Activated B cell treated with CpG ODN at 0.5 μM for 24 hours (primary cell): Measurements from ENCODE around the gene CERS6. TPM values are rescaled to one million over a fixed set of nuclear protein-coding genes. Genes with fewer than 3 reads are reported as not detected.

ENCODE experiments used
- ATAC-seq: fragments of 200-7000 bp; cut with Tn5 transposase; one replicate; pipeline ENCODE4 v1.10.0; 2021; ENCODE audit warnings: low read depth, mild to moderate bottlenecking, moderate library complexity
- CTCF ChIA-PET: fragments of 350-600 bp; sonication (Branson Sonifier 250); formaldehyde crosslinking; loops from one replicate; lab custom pipeline; 2021; ENCODE audit warnings: antibody characterized with exemption; lab: Charles Lee
- POLR2A ChIA-PET: fragments of 350-600 bp; sonication (Branson Sonifier 250); formaldehyde crosslinking; loops from one replicate; lab custom pipeline; 2021; ENCODE audit warnings: antibody characterized with exemption; lab: Charles Lee
- DNase-seq: peaks from one replicate; pipeline ENCODE4 v3.0.0; 2022
- H3K27ac Mint-ChIP-seq: one replicate; pipeline ENCODE4 v1.8.0; 2020; ENCODE audit warnings: mixed read lengths
- H3K27me3 Mint-ChIP-seq: one replicate; pipeline ENCODE4 v1.8.0; 2021; ENCODE audit warnings: mixed read lengths
- H3K36me3 Mint-ChIP-seq: one replicate; pipeline ENCODE4 v1.8.0; 2021; ENCODE audit warnings: low read depth, mixed read lengths
- H3K4me1 Mint-ChIP-seq: one replicate; pipeline ENCODE4 v1.8.0; 2021; ENCODE audit warnings: mixed read lengths
- H3K4me3 Mint-ChIP-seq: one replicate; pipeline ENCODE4 v1.8.0; 2020; ENCODE audit warnings: mild to moderate bottlenecking, mixed read lengths
- H3K9me3 Mint-ChIP-seq: one replicate; pipeline ENCODE4 v1.8.0; 2020; ENCODE audit warnings: mixed read lengths
- intact Hi-C: fragments of 100-400 bp; cut with micrococcal nuclease; formaldehyde crosslinking; loops from one replicate; pipeline ENCODE4 v1.15.1; 2024
- total RNA-seq: library from RNA; stranded (reverse); gene quantifications from 2 replicates; pipeline ENCODE4 v1.2.3, GENCODE V29; 2022
- TF ChIP-seq, protein P1 (sequence below): fragments of 200-600 bp; IDR thresholded peaks from one replicate; pipeline ENCODE4 v1.8.0; 2022; ENCODE audit warnings: antibody characterized with exemption, mild to moderate bottlenecking

CERS6 gene
- total RNA-seq, 1 donor from 2014 or later: 5.3 TPM

DNA sequence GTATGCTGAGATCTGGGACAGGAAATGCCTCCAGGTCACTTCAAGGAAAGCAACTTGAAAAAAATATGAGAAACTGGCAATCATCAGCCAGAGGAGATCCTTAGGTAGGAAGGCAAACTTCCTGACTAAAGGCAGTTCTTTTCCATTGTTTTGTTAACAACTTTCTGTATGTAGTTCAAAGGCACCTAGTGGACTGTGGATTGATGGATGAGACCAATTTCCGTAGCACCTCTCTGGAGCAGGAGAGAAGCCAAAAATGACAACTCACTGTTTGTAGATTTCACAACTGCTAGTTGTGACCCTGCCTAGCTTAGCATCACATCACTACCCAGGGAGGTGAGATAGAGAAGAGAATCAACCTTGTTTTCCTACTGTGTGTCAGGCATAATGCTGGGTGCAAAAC lies 324.6 kb downstream of the CERS6 start:
- Mint-ChIP-seq H3K4me3 (no peak overlapping the region), H3K9me3 (peaks cover 2% of the 10 kb centered on the region), H3K27me3 (no peaks in the 10 kb centered on the region), H3K4me1 (no peaks in the 10 kb centered on the region), H3K27ac (no peak overlapping the region), H3K36me3 (peaks cover 2% of the 10 kb centered on the region)
- no peak for DNase-seq
- TF ChIP-seq, protein P1, sequence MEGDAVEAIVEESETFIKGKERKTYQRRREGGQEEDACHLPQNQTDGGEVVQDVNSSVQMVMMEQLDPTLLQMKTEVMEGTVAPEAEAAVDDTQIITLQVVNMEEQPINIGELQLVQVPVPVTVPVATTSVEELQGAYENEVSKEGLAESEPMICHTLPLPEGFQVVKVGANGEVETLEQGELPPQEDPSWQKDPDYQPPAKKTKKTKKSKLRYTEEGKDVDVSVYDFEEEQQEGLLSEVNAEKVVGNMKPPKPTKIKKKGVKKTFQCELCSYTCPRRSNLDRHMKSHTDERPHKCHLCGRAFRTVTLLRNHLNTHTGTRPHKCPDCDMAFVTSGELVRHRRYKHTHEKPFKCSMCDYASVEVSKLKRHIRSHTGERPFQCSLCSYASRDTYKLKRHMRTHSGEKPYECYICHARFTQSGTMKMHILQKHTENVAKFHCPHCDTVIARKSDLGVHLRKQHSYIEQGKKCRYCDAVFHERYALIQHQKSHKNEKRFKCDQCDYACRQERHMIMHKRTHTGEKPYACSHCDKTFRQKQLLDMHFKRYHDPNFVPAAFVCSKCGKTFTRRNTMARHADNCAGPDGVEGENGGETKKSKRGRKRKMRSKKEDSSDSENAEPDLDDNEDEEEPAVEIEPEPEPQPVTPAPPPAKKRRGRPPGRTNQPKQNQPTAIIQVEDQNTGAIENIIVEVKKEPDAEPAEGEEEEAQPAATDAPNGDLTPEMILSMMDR: no peak
- intact Hi-C loops: no loop called here
- POLR2A ChIA-PET: no interaction called here
- CTCF ChIA-PET: no interaction called here
- no peak for ATAC-seq

DNA sequence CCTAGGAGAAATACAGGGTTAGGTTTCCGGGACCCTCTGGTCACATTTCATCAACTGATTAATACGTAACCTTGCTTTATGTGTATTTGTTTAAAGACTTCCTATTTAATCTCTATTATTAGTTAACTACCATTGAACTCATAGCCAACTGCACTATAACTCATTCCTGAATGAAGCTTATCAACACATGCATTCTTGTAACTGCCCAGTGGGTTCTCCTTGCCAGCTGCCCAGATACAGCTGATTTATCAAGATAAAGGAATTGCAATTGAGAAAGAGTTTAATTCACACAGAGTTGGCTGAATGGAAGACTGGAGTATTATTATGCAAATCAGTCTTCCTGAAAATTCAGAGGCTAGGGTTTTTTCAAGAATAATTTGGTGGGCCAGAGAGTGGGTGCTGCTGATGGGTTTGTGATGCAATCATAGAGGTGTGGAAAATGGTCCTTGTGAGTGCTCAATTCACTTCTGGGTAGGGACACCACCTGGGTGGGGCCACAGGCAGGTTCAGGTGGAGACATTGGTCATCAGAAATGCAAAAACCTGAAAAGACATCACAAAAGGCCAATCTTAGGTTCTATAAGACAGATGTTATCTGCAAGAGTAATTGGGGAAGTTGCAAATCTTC lies 325.2 kb downstream of the CERS6 start:
- ChIA-PET CTCF (no interaction called here), POLR2A (no interaction called here)
- intact Hi-C loops: no loop called here
- no peaks in the 10 kb centered on the region for H3K9me3 Mint-ChIP-seq
- ATAC-seq (no peak), DNase-seq (no peak)
- no peak overlapping the region for H3K4me3 Mint-ChIP-seq
- H3K27ac Mint-ChIP-seq: no peak overlapping the region
- H3K4me1 Mint-ChIP-seq: no peaks in the 10 kb centered on the region
- TF ChIP-seq, protein P1: no peak
- no peaks in the 10 kb centered on the region for H3K27me3 Mint-ChIP-seq
- H3K36me3 Mint-ChIP-seq: no peaks in the 10 kb centered on the region

DNA sequence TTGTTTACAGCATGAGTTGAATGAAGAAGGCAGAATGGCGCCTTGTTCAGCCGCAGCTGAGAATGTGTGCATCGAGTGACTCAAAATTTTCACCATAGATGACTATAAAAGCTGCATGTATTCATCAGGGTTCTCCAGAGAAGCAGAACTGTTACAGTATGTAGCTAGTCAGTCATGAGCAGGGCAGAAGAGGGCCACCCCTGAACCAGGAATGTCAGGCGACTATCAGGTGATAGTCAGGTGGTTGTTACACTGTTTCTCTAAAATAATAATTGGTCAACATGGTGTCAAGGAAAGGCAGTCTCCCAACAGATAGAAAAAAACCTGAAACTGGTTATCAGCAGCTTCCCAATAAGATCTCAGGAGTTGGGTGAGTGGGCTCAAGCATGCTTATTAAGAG lies 326.2 kb downstream of the CERS6 start:
- Mint-ChIP-seq H3K9me3 (no peaks in the 10 kb centered on the region), H3K4me1 (no peaks in the 10 kb centered on the region), H3K36me3 (no peaks in the 10 kb centered on the region), H3K27ac (no peak overlapping the region), H3K27me3 (no peaks in the 10 kb centered on the region), H3K4me3 (no peak overlapping the region)
- intact Hi-C loops: no loop called here
- ChIA-PET CTCF (no interaction called here), POLR2A (no interaction called here)
- no peak for ATAC-seq
- DNase-seq: no peak
- TF ChIP-seq, protein P1: no peak

DNA sequence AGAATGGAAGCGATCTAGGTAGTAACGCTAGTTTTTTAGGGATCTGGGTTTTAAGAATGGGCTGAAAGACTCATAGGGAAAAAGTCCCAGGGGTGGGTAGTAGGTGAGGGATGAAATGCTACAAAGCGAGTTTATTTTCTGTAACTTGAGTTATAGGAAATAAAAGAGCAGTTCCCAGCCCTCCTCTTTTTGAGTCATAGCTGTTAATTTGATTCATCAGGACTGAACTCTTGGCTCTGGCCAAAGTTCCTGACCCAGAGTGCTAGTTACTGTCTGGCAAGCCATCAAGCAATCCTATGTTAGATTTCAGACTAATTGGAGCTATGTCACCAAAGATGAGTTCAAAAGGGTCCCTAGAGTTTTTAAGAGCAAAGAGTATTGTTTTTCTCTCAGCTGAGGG lies 328.9 kb downstream of the CERS6 start:
- DNase-seq: no peak
- H3K9me3 Mint-ChIP-seq: no peaks in the 10 kb centered on the region
- no peaks in the 10 kb centered on the region for H3K36me3 Mint-ChIP-seq
- intact Hi-C loops: no loop called here
- TF ChIP-seq, protein P1: no peak
- ChIA-PET POLR2A (no interaction called here), CTCF (no interaction called here)
- H3K4me1 Mint-ChIP-seq: no peaks in the 10 kb centered on the region
- no peak overlapping the region for H3K27ac Mint-ChIP-seq
- ATAC-seq: no peak
- H3K4me3 Mint-ChIP-seq: no peak overlapping the region
- H3K27me3 Mint-ChIP-seq: no peaks in the 10 kb centered on the region

DNA sequence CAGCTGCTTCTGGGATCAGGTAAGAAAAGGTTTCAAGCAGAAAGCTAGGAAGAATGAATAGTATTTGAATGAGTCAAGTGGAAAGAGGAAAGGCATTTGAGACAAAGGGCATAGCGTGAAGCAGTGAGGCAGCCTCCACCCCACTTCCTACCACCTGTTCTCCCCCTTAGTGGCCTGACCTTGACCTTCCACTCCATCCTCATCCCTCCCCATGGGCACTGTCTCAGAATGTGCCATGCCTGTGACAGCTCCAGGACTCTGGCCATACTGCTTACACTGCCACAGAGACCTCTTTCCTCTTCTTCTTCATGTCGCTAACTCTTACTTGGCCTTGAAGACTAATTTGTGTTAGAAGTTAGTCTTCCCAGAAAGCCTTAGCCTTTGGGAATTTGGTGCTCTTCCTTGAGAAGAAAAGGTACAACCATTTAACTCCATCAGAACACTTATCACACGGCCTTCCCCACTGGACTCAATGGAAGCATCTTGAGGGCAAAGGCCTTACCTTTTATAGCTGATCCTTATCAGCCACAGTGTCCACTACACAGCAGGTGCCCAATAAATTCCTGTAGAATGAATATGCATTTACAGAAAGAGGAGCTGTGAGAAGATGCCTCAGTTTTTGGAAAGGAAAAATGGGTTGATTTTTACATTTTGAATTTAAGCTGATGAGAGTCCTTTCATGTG lies 331.2 kb downstream of the CERS6 start:
- Mint-ChIP-seq H3K4me1 (no peaks in the 10 kb centered on the region), H3K27me3 (no peaks in the 10 kb centered on the region), H3K9me3 (no peaks in the 10 kb centered on the region), H3K27ac (no peak overlapping the region), H3K36me3 (no peaks in the 10 kb centered on the region), H3K4me3 (no peak overlapping the region)
- ChIA-PET CTCF (no interaction called here), POLR2A (no interaction called here)
- ATAC-seq (no peak), DNase-seq (no peak)
- intact Hi-C loops: no loop called here
- TF ChIP-seq, protein P1: no peak
